Stimulated activated CD4-positive, alpha-beta T cell treated with anti-CD3 and anti-CD28 coated beads, Interleukin-4, amount 100 ng/mL, for 24 hours (primary cell): ENCODE data around the gene SLC39A5.
"Not testable (repeated sequence)": the region's sequence is repeated elsewhere in the genome, so short reads cannot be mapped to it uniquely, and the experiment has no call there.

Source experiments
- DNase-seq: peaks from one replicate; pipeline ENCODE4 v3.0.0-alpha.2; 2020

Gene SLC39A5

DNA sequence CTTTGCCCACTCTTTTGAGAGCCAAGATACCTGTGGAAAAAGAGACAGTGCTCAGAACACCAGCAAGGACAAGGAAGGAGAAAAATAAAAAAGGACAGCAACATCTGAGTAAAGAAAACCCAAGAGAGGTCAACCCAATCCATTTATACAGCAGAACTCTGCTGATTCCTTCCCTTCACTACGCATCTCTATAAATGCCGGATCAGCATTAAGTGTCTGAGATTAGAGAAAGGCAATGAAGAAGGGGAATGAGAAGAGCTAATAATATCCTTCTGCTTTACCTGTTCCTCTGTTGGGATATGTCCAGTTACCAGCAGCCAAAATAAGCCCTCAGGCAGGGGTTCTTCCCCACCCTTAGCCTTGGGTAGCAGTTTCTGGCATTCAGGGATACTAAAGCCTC lies 52.7 kb downstream of the SLC39A5 start:
- DNase-seq, result no peak

- not testable (repeated sequence) for DNase-seq
Observed at GRCh38 chr12:56284263-56284662, 54.4 kb downstream of the SLC39A5 start.

DNA sequence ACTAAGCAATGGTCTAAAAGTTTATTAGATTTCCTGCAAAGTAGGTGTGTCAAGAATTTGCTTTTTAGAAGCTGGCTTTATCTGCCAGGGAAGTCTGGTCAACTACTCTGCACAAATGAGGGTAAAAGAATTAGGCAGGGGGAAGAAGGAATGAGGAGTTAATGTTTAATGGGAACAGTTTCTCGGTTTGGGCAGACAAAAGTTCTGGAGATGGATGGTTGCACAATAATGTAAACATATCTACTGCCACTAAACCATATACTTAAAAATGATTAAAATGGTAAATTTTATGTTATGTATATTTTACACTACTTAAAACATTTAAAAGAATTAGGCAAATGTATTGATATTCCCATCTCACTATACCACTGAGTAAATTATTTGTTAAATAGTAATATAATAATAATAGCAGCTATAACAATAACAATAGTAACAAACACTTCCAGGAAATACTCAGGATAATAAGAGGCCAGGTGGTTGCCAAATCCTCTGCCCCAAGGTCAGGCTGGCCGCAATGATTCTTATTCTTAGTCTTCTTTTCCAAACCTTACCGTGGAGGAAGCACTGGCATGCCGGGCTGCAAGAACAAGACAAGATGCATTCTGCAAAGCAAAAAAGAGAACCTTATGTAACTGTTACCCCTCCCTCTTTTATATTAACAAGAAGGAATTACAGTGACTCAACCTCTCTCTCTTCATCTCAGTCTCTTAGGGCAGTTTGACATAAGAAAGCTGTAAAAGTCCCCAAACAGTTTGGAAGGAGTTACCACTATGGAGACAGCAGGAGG lies 56.4 kb downstream of the SLC39A5 start:
- DNase-seq, result no peak
